IMR-90 (cell line): Measurements from ENCODE around the gene FRK. TPM values are rescaled to one million over a fixed set of nuclear protein-coding genes. Genes with fewer than 3 reads are reported as not detected.

Experiments used
- ATAC-seq: fragments of 200-7000 bp; cut with Tn5 transposase; 2 replicates; pipeline ENCODE4 v1.9.1; 2020; ENCODE audit warnings: low read depth, mild to moderate bottlenecking, moderate library complexity
- BruUV-seq: library from RNA; stranded (reverse); fragments of 400-500 nt; replicated peaks from 2 replicates; lab custom pipeline; 2021; lab: Mats Ljungman, UMichigan
- CTCF ChIA-PET: fragments of 300-600 bp; formaldehyde crosslinking; extraction: SDS; loops from one replicate; lab custom pipeline; 2021; ENCODE audit warnings: antibody characterized with exemption; lab: Yijun Ruan, JAX
- POLR2A ChIA-PET: fragments of 300-600 bp; sonication (Branson Sonifier 250); formaldehyde crosslinking; loops from one replicate; lab custom pipeline; 2022; ENCODE audit warnings: antibody characterized with exemption; ENCODE audit not compliant: unreplicated experiment; lab: Charles Lee
- DNase-seq: peaks from one replicate; pipeline ENCODE4 v3.0.0; 2013
- H2AFZ ChIP-seq: replicated peaks from 2 replicates; pipeline ENCODE3; 2013; ENCODE audit warnings: low read length, mild to moderate bottlenecking; ENCODE audit not compliant: poor library complexity
- H2AK5ac ChIP-seq: 2 replicates; pipeline ENCODE4 v1.6.1; 2013; ENCODE audit warnings: low read depth, low read length, inconsistent platforms
- H2AK9ac ChIP-seq: replicated peaks from 2 replicates; pipeline ENCODE3; 2013; ENCODE audit warnings: mild to moderate bottlenecking, low read depth, low read length, moderate library complexity; ENCODE audit not compliant: poor library complexity
- H2BK120ac ChIP-seq: 2 replicates; pipeline ENCODE4 v1.6.1; 2013; ENCODE audit warnings: low read depth, low read length, inconsistent platforms
- H2BK15ac ChIP-seq: 3 replicates; pipeline ENCODE4 v1.6.1; 2013; ENCODE audit warnings: low read depth, low read length, inconsistent platforms
- H2BK20ac ChIP-seq: 2 replicates; pipeline ENCODE4 v1.6.1; 2013; ENCODE audit warnings: low read depth, mild to moderate bottlenecking, inconsistent platforms, low read length, moderate library complexity
- H2BK5ac ChIP-seq: 2 replicates; pipeline ENCODE4 v1.6.1; 2013; ENCODE audit warnings: mild to moderate bottlenecking, low read depth, low read length, inconsistent platforms; ENCODE audit not compliant: poor library complexity, severe bottlenecking
- H3K14ac ChIP-seq: replicated peaks from 2 replicates; pipeline ENCODE4 v1.6.1; 2013; ENCODE audit warnings: low read depth, low read length, inconsistent platforms
- H3K18ac ChIP-seq: 2 replicates; pipeline ENCODE4 v1.6.1; 2013; ENCODE audit warnings: low read depth, low read length, control low read depth
- H3K23ac ChIP-seq: 2 replicates; pipeline ENCODE4 v1.6.1; 2013; ENCODE audit warnings: low read depth, low read length, inconsistent platforms
- H3K27ac ChIP-seq: 2 replicates; pipeline ENCODE4 v1.5.1; 2013; ENCODE audit warnings: mild to moderate bottlenecking, control low read depth, low read length; ENCODE audit not compliant: insufficient read depth
- H3K27me3 ChIP-seq: 2 replicates; pipeline ENCODE4 v1.6.1; 2013; ENCODE audit warnings: low read length; ENCODE audit not compliant: control insufficient read depth, insufficient read depth
- H3K36me3 ChIP-seq: 2 replicates; pipeline ENCODE4 v1.6.1; 2013; ENCODE audit warnings: low read length, mixed read lengths; ENCODE audit not compliant: control insufficient read depth, insufficient read depth
- H3K4ac ChIP-seq: 2 replicates; pipeline ENCODE4 v1.6.1; 2013; ENCODE audit warnings: low read depth, low read length, inconsistent platforms
- H3K4me1 ChIP-seq: 2 replicates; pipeline ENCODE4 v1.6.1; 2013; ENCODE audit warnings: low read length, mixed read lengths; ENCODE audit not compliant: control insufficient read depth, insufficient read depth
- H3K4me2 ChIP-seq: 2 replicates; pipeline ENCODE4 v1.6.1; 2013; ENCODE audit warnings: low read depth, mild to moderate bottlenecking, control low read depth, low read length, moderate library complexity
- H3K4me3 ChIP-seq: 2 replicates; pipeline ENCODE4 v1.5.1; 2013; ENCODE audit warnings: low read depth, mild to moderate bottlenecking, control low read depth, low read length, moderate library complexity; ENCODE audit not compliant: insufficient read depth
- H3K56ac ChIP-seq: 2 replicates; pipeline ENCODE4 v1.6.1; 2013; ENCODE audit warnings: low read length, inconsistent platforms; ENCODE audit not compliant: insufficient read depth; ENCODE audit errors: extremely low read depth
- H3K79me1 ChIP-seq, 2 experiments: 2 replicates each; pipeline ENCODE4 v1.6.1; 2013; ENCODE audit warnings: low read length in 2 of 2, inconsistent platforms in 1 of 2, low read depth in 1 of 2
- H3K9ac ChIP-seq: 2 replicates; pipeline ENCODE4 v1.6.1; 2013; ENCODE audit warnings: low read depth, low read length, control low read depth
- H3K9me1 ChIP-seq: 2 replicates; pipeline ENCODE4 v1.6.1; 2013; ENCODE audit warnings: low read length, inconsistent platforms; ENCODE audit not compliant: insufficient read depth
- H3K9me3 ChIP-seq: 2 replicates; pipeline ENCODE4 v1.6.1; 2013; ENCODE audit warnings: low read length; ENCODE audit not compliant: control insufficient read depth, insufficient read depth
- H4K20me1 ChIP-seq: 2 replicates; pipeline ENCODE4 v1.6.1; 2013; ENCODE audit warnings: low read length, inconsistent platforms; ENCODE audit not compliant: insufficient read depth
- H4K5ac ChIP-seq: 2 replicates; pipeline ENCODE4 v1.6.1; 2013; ENCODE audit warnings: mild to moderate bottlenecking, low read depth, low read length, control low read depth
- H4K8ac ChIP-seq, 2 experiments: 2 replicates each; pipeline ENCODE4 v1.6.1; 2013; ENCODE audit warnings: low read depth in 2 of 2, low read length in 2 of 2, control low read depth in 1 of 2, inconsistent platforms in 1 of 2
- H4K91ac ChIP-seq: 2 replicates; pipeline ENCODE4 v1.6.1; 2013; ENCODE audit warnings: low read depth, low read length, inconsistent platforms; ENCODE audit not compliant: insufficient read depth
- BHLHE40 ChIP-seq: fragments of 150-350 bp; IDR thresholded peaks from 2 replicates; pipeline ENCODE4 v1.6.1; 2016; ENCODE audit warnings: mild to moderate bottlenecking, low read depth, low read length
- CEBPB ChIP-seq: IDR thresholded peaks from 2 replicates; pipeline ENCODE4 v1.6.1; 2012; ENCODE audit warnings: low read depth, low read length, improper control_type of control experiment
- MAFK ChIP-seq: IDR thresholded peaks from 2 replicates; pipeline ENCODE4 v1.6.1; 2012; ENCODE audit warnings: low read depth, low read length, improper control_type of control experiment
- MAZ ChIP-seq: IDR thresholded peaks from 2 replicates; pipeline ENCODE4 v1.6.1; 2012; ENCODE audit warnings: low read depth, mild to moderate bottlenecking, low read length, improper control_type of control experiment, moderate library complexity, borderline replicate concordance
- NFE2L2 ChIP-seq: fragments of 150-350 bp; IDR thresholded peaks from 2 replicates; pipeline ENCODE4 v1.6.1; 2016; ENCODE audit warnings: low read depth, mild to moderate bottlenecking, low read length
- POLR2A ChIP-seq: IDR thresholded peaks from 2 replicates; pipeline ENCODE4 v1.6.1; 2012; ENCODE audit warnings: mild to moderate bottlenecking, low read depth, low read length
- RAD21 ChIP-seq: IDR thresholded peaks from 2 replicates; pipeline ENCODE4 v1.6.1; 2012; ENCODE audit warnings: low read length, improper control_type of control experiment
- RCOR1 ChIP-seq: IDR thresholded peaks from 2 replicates; pipeline ENCODE4 v1.6.1; 2012; ENCODE audit warnings: mild to moderate bottlenecking, low read length, improper control_type of control experiment; ENCODE audit not compliant: insufficient replicate concordance
- RFX5 ChIP-seq: IDR thresholded peaks from 2 replicates; pipeline ENCODE4 v1.8.0; 2012; ENCODE audit warnings: low read depth, mild to moderate bottlenecking, low read length, moderate library complexity
- SMC3 ChIP-seq: fragments of 150-350 bp; IDR thresholded peaks from 2 replicates; pipeline ENCODE4 v1.6.1; 2016; ENCODE audit warnings: low read depth, mild to moderate bottlenecking, antibody characterized with exemption, low read length, moderate library complexity
- WGBS, 2 experiments: methylation state at CpG; one replicate each; pipeline versions ENCODE4 v1.1.5 to v1.1.7; 2013; ENCODE audit warnings: missing lambda C conversion rate in 2 of 2; ENCODE audit not compliant: insufficient read length in 1 of 2; ENCODE audit errors: extremely low coverage in 2 of 2; 5-methylcytosine and 5-hydroxymethylcytosine counted together
- dilution Hi-C: fragments of 300-500 bp; cut with HindIII; formaldehyde crosslinking; loops from one replicate; pipeline ENCODE4 v1.14.3; 2018; ENCODE audit warnings: low sequenced_read_pairs; ENCODE audit not compliant: unreplicated experiment
- in situ Hi-C: fragments of 300-500 bp; cut with MboI; formaldehyde crosslinking; loops from 3 replicates; pipeline ENCODE4 v1.14.3; 2019; ENCODE audit warnings: low sequenced_read_pairs, inconsistent platforms, mixed read lengths
- intact Hi-C: fragments of 100-400 bp; cut with micrococcal nuclease; formaldehyde crosslinking; loops from 2 replicates; pipeline ENCODE4 v1.10.0; 2022
- polyA plus RNA-seq, 3 experiments: library from polyadenylated mRNA; depleted of rRNA; stranded (reverse); fragments of >200 nt; gene quantifications; 2 replicates each; pipeline ENCODE4 v1.2.3, GENCODE V29; 2012; ENCODE audit warnings: low replicate concordance in 1 of 3
- total RNA-seq: library from RNA; depleted of rRNA; stranded (reverse); fragments of >200 nt; gene quantifications from 2 replicates; pipeline ENCODE4 v1.2.3, GENCODE V29; 2012
- TF ChIP-seq, protein P1 (sequence below): fragments of 150-350 bp; IDR thresholded peaks from 2 replicates; pipeline ENCODE4 v1.6.1; 2016; ENCODE audit warnings: low read depth, mild to moderate bottlenecking, low read length, moderate library complexity, borderline replicate concordance
- TF ChIP-seq, protein P2 (sequence below): conservative IDR thresholded peaks from 2 replicates; pipeline ENCODE4 v1.5.1; 2012; ENCODE audit warnings: mild to moderate bottlenecking, low read depth, low read length, improper control_type of control experiment
- TF ChIP-seq, protein P3 (sequence below): fragments of 150-350 bp; IDR thresholded peaks from 2 replicates; pipeline ENCODE4 v1.6.1; 2017; ENCODE audit warnings: mild to moderate bottlenecking, antibody characterized with exemption, low read length, low read depth

Gene FRK
- total and polyA plus RNA-seq, 2 of the 4 experiments (the other 2 are of a cell fraction), result under 0.01 to 0.02 TPM

DNA sequence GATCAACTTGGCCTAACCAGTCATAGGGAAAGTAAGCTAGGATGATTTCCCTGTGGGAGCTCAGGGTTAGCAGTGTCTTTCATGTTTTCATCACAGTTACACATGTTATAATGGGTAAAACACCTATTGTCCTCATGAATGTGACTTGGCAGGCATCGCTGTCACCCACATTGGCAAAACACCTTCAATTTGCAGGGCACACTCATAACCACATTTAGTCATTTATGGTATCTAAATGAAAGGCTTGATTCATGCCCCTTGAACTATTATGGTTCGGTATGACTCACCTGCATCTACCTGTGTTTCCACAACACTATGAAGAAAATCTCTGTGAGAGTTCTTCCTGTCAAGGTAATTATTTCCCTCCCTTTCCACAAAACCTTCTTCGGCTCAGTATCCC, 49.2 kb downstream of the FRK start (continued):
- no peak for TF ChIP-seq POLR2A

DNA sequence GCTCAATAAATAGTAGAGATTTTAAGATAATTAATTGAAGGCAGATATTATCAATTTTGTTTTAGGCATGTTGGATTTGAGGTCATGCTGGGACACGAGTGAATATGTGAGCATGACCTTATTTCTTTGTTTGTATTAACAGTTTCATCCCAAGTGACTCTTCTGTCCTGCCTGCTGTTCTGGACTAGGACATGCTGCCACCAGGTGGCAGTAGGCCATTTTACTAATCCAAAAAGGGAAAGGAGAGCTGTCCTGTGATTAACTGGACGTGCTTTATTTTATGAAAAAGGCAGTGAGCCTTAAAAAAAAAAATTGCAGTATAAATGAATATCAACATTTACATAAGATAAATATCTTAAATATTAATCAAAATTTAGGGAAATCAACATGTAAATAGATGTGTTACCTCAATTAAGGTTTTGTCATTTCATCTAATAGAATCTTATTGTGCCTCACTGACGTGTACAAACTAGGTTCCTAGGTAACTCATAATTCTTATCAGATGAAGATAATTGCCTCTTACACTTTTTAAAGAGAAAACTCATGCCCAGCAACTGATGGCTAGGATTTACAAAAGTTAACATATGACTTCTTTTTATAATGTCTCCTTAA, 49.8 kb downstream of the FRK start:
- Histone ChIP-seq H4K20me1 (no peaks in the 10 kb centered on the region), H3K18ac (no peak overlapping the region), H3K4me1 (peaks cover 9% of the 10 kb centered on the region), H3K56ac (no peak overlapping the region), H4K8ac (no peak overlapping the region), H2BK20ac (no peak overlapping the region), H2AK9ac (no peak overlapping the region), H4K91ac (no peak overlapping the region), H3K27ac (no peak overlapping the region), H3K14ac (no peak overlapping the region), H2BK5ac (no peak overlapping the region), H3K4me2 (no peak overlapping the region), H3K9me3 (no peaks in the 10 kb centered on the region), H4K5ac (no peak overlapping the region), H3K4ac (no peak overlapping the region), H2BK120ac (no peak overlapping the region), H3K9me1 (peaks cover 3% of the 10 kb centered on the region; the same call in 1 of the 2 replicates), H3K9ac (no peak overlapping the region), H3K4me3 (no peak overlapping the region), H2AFZ (no peak overlapping the region), H3K23ac (no peak overlapping the region), H3K79me1 (no peaks in the 10 kb centered on the region), H2BK15ac (no peak overlapping the region), H3K36me3 (no peaks in the 10 kb centered on the region), H3K27me3 (no peaks in the 10 kb centered on the region), H2AK5ac (no peak overlapping the region)
- DNase-seq, result peak; percentile 75
- in situ Hi-C loops (loop anchor here (5.0 kb wide), 1 partner anchor 86 kb away; no protein-coding TSS in a partner anchor), intact Hi-C loops (loop anchor here (1.0 to 10.0 kb wide), 3 partner anchors 86 to 396 kb away; no protein-coding TSS in a partner anchor), dilution Hi-C loops (no loop called here)
- POLR2A ChIA-PET, result no interaction called here
- peak; percentile 62 for ATAC-seq
- no CpG with 5 or more reads among the region's 3 CpGs for WGBS, 2 experiments
- CTCF ChIA-PET, result interaction anchor here (0.7 to 2.9 kb wide), 9 partner anchors 36 to 105 kb away, joined by 3 to 13 read pairs (median 4); partner anchors contain the start of gene NT5DC1
- no TSS peak for BruUV-seq
- TF ChIP-seq MAZ (no peak), CEBPB (no peak), MAFK (no peak), RAD21 (peak; percentile 79), RFX5 (no peak), BHLHE40 (no peak), SMC3 (peak; percentile 91), NFE2L2 (no peak), POLR2A (no peak), RCOR1 (no peak)
- TF ChIP-seq, protein P1, sequence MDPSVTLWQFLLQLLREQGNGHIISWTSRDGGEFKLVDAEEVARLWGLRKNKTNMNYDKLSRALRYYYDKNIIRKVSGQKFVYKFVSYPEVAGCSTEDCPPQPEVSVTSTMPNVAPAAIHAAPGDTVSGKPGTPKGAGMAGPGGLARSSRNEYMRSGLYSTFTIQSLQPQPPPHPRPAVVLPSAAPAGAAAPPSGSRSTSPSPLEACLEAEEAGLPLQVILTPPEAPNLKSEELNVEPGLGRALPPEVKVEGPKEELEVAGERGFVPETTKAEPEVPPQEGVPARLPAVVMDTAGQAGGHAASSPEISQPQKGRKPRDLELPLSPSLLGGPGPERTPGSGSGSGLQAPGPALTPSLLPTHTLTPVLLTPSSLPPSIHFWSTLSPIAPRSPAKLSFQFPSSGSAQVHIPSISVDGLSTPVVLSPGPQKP, result no peak
- TF ChIP-seq, protein P2, sequence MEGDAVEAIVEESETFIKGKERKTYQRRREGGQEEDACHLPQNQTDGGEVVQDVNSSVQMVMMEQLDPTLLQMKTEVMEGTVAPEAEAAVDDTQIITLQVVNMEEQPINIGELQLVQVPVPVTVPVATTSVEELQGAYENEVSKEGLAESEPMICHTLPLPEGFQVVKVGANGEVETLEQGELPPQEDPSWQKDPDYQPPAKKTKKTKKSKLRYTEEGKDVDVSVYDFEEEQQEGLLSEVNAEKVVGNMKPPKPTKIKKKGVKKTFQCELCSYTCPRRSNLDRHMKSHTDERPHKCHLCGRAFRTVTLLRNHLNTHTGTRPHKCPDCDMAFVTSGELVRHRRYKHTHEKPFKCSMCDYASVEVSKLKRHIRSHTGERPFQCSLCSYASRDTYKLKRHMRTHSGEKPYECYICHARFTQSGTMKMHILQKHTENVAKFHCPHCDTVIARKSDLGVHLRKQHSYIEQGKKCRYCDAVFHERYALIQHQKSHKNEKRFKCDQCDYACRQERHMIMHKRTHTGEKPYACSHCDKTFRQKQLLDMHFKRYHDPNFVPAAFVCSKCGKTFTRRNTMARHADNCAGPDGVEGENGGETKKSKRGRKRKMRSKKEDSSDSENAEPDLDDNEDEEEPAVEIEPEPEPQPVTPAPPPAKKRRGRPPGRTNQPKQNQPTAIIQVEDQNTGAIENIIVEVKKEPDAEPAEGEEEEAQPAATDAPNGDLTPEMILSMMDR, result peak; percentile 80
- TF ChIP-seq, protein P3, sequence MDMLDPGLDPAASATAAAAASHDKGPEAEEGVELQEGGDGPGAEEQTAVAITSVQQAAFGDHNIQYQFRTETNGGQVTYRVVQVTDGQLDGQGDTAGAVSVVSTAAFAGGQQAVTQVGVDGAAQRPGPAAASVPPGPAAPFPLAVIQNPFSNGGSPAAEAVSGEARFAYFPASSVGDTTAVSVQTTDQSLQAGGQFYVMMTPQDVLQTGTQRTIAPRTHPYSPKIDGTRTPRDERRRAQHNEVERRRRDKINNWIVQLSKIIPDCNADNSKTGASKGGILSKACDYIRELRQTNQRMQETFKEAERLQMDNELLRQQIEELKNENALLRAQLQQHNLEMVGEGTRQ, result no peak
